HCT116 (cell line): Measurements from ENCODE around the gene KIRREL2. TPM values are rescaled to one million over a fixed set of nuclear protein-coding genes. Genes with fewer than 3 reads are reported as not detected.

Experiments
- ATAC-seq: fragments of 200-7000 bp; cut with Tn5 transposase; 2 replicates; pipeline ENCODE4 v1.9.1; 2020; ENCODE audit warnings: mild to moderate bottlenecking, moderate library complexity
- BruUV-seq: library from RNA; stranded (reverse); fragments of 400-500 nt; replicated peaks from 2 replicates; lab custom pipeline; 2021; lab: Mats Ljungman, UMichigan
- CTCF ChIA-PET: fragments of 300-600 bp; sonication (Branson Sonifier 250); formaldehyde crosslinking; loops from one replicate; lab custom pipeline; 2021; ENCODE audit warnings: antibody characterized with exemption; lab: Charles Lee
- POLR2A ChIA-PET: fragments of 300-600, 350-600 bp; sonication (Branson Sonifier 250); formaldehyde crosslinking; loops from one replicate; lab custom pipeline; 2021; ENCODE audit warnings: antibody characterized with exemption; lab: Charles Lee
- RAD21 ChIA-PET, 2 experiments: fragments of 300-600 bp; sonication (Branson Sonifier 250); formaldehyde crosslinking; loops; one replicate each; lab custom pipeline; 2023; ENCODE audit warnings: low total read pairs in 2 of 2; ENCODE audit not compliant: uncharacterized antibody in 2 of 2, unreplicated experiment in 2 of 2, low non-redundant PET in 1 of 2; lab: Charles Lee
- DNase-seq: peaks from one replicate; pipeline ENCODE4 v3.0.0-alpha.2; 2010; ENCODE audit warnings: low read depth, low spot score
- H2AFZ ChIP-seq: fragments of 200-600 bp; shearing (Covaris generic), sonication (generic); 2 replicates; pipeline ENCODE4 v1.6.1; 2017; ENCODE audit warnings: low read depth, mixed run types, mixed read lengths, antibody characterized with exemption, low read length; ENCODE audit not compliant: poor library complexity, severe bottlenecking
- H3K27ac ChIP-seq: 2 replicates; pipeline ENCODE4 v1.5.1; 2012; ENCODE audit warnings: low read depth, low read length
- H3K27me3 ChIP-seq: fragments of 200-600 bp; sonication (generic); 2 replicates; pipeline ENCODE4 v1.6.1; 2016; ENCODE audit warnings: mixed run types, low read length, mixed read lengths; ENCODE audit not compliant: insufficient read depth
- H3K36me3 ChIP-seq, 2 experiments: fragments of 200-500 bp in 1 of 2; fragments of 200-600 bp in 1 of 2; sonication (Bioruptor generic) in 1 of 2; sonication (generic) in 1 of 2; 2 replicates each; pipeline versions ENCODE4 v1.5.1 to v1.6.1; 2014 to 2016; ENCODE audit warnings: low read length in 2 of 2, inconsistent platforms in 1 of 2, mixed read lengths in 1 of 2, mixed run types in 1 of 2; ENCODE audit not compliant: insufficient read depth in 2 of 2, control insufficient read depth in 1 of 2
- H3K4me1 ChIP-seq, 2 experiments: fragments of 200-600 bp in 1 of 2; sonication (generic) in 1 of 2; 2 replicates each; pipeline versions ENCODE4 v1.5.1 to v1.6.1; 2012 to 2017; ENCODE audit warnings: low read length in 2 of 2, inconsistent platforms in 1 of 2, mild to moderate bottlenecking in 1 of 2, mixed read lengths in 1 of 2, mixed run types in 1 of 2, moderate library complexity in 1 of 2; ENCODE audit not compliant: insufficient read depth in 2 of 2, control insufficient read depth in 1 of 2
- H3K4me2 ChIP-seq: fragments of 200-600 bp; sonication (generic); 2 replicates; pipeline ENCODE4 v1.6.1; 2017; ENCODE audit warnings: mixed run types, low read length, mixed read lengths
- H3K4me3 ChIP-seq, 2 experiments: fragments of 200-600 bp in 1 of 2; sonication (generic) in 1 of 2; replicated peaks in 1 of 2; 2 replicates each; pipeline ENCODE4 v1.5.1; 2011 to 2016; ENCODE audit warnings: low read length in 2 of 2, control low read depth in 1 of 2, low read depth in 1 of 2, mild to moderate bottlenecking in 1 of 2, mixed read lengths in 1 of 2, mixed run types in 1 of 2
- H3K79me2 ChIP-seq: fragments of 200-600 bp; sonication (generic); 2 replicates; pipeline ENCODE4 v1.6.1; 2017; ENCODE audit warnings: mild to moderate bottlenecking, mixed run types, low read length, moderate library complexity, mixed read lengths; ENCODE audit not compliant: insufficient read depth
- H3K9ac ChIP-seq: fragments of 200-600 bp; sonication (generic); 2 replicates; pipeline ENCODE4 v1.6.1; 2016; ENCODE audit warnings: low read length, mixed read lengths
- H3K9me2 ChIP-seq: fragments of 200-600 bp; sonication (generic), shearing (Covaris generic); 2 replicates; pipeline ENCODE4 v1.6.1; 2017; ENCODE audit warnings: mixed run types, mild to moderate bottlenecking, moderate library complexity; ENCODE audit not compliant: insufficient read depth
- H3K9me3 ChIP-seq, 2 experiments: fragments of 200-500 bp in 1 of 2; fragments of 200-600 bp in 1 of 2; sonication (Bioruptor generic) in 1 of 2; sonication (generic) in 1 of 2; 2 replicates each; pipeline ENCODE4 v1.6.1; 2014 to 2017; ENCODE audit warnings: low read length in 2 of 2, mixed read lengths in 2 of 2, inconsistent platforms in 1 of 2, low read depth in 1 of 2, mild to moderate bottlenecking in 1 of 2, mixed run types in 1 of 2, moderate library complexity in 1 of 2; ENCODE audit not compliant: control insufficient read depth in 1 of 2, insufficient read depth in 1 of 2
- H4K20me1 ChIP-seq: fragments of 200-600 bp; sonication (generic), shearing (Covaris generic); 2 replicates; pipeline ENCODE4 v1.6.1; 2017; ENCODE audit warnings: mixed run types, mild to moderate bottlenecking, moderate library complexity; ENCODE audit not compliant: insufficient read depth
- CBX3 ChIP-seq: IDR thresholded peaks from 2 replicates; pipeline ENCODE4 v1.6.1; 2012; ENCODE audit warnings: low read depth
- EGR1 ChIP-seq: IDR thresholded peaks from 2 replicates; pipeline ENCODE4 v1.6.1; 2012; ENCODE audit warnings: low read depth
- ELF1 ChIP-seq: IDR thresholded peaks from 2 replicates; pipeline ENCODE4 v1.6.1; 2012; ENCODE audit warnings: low read depth, borderline replicate concordance
- POLR2A ChIP-seq: IDR thresholded peaks from 2 replicates; pipeline ENCODE4 v1.7.0; 2011; ENCODE audit warnings: borderline replicate concordance; ENCODE audit not compliant: insufficient read depth, insufficient read length; ENCODE audit errors: extremely low read depth
- RAD21 ChIP-seq: IDR thresholded peaks from 2 replicates; pipeline ENCODE4 v1.6.1; 2012; ENCODE audit warnings: low read depth, mild to moderate bottlenecking
- SP1 ChIP-seq: IDR thresholded peaks from 2 replicates; pipeline ENCODE4 v1.6.1; 2012; ENCODE audit warnings: low read depth
- SRF ChIP-seq: IDR thresholded peaks from 2 replicates; pipeline ENCODE4 v1.6.1; 2012; ENCODE audit warnings: low read depth
- YY1 ChIP-seq: IDR thresholded peaks from 2 replicates; pipeline ENCODE4 v1.6.1; 2011; ENCODE audit warnings: low read length, low read depth, moderate library complexity, mild to moderate bottlenecking; ENCODE audit not compliant: insufficient replicate concordance; ENCODE audit errors: extremely low read depth
- ZNF274 ChIP-seq: fragments of 200-500 bp; sonication (Bioruptor generic); IDR thresholded peaks from 2 replicates; pipeline ENCODE4 v1.6.1; 2014; ENCODE audit warnings: mild to moderate bottlenecking, low read depth, low read length, inconsistent platforms
- intact Hi-C: fragments of 100-400 bp; cut with micrococcal nuclease; formaldehyde crosslinking; loops from 2 replicates; pipeline ENCODE4 v1.10.0; 2022
- total RNA-seq: library from RNA; stranded (reverse); gene quantifications from one replicate; pipeline ENCODE4 v1.2.1, GENCODE V29; 2021; ENCODE audit not compliant: unreplicated experiment
- TF ChIP-seq, protein P1 (sequence below): IDR thresholded peaks from 2 replicates; pipeline ENCODE4 v1.6.1; 2012
- TF ChIP-seq, protein P2 (sequence below): IDR thresholded peaks from 2 replicates; pipeline ENCODE4 v1.6.1; 2011; ENCODE audit warnings: mild to moderate bottlenecking, low read length, moderate library complexity; ENCODE audit not compliant: insufficient replicate concordance; ENCODE audit errors: extremely low read depth
- TF ChIP-seq, protein P3 (sequence below), 3 experiments: fragments of 200-600 bp in 1 of 3; sonication (generic) in 1 of 3; IDR thresholded peaks in 2 of 3; conservative IDR thresholded peaks in 1 of 3; 2 replicates each; pipeline ENCODE4 v1.5.1; 2012 to 2017; ENCODE audit warnings: low read depth in 2 of 3, low read length in 2 of 3, antibody characterized with exemption in 1 of 3, borderline replicate concordance in 1 of 3, control low read depth in 1 of 3, mild to moderate bottlenecking in 1 of 3, mixed read lengths in 1 of 3, mixed run types in 1 of 3, moderate library complexity in 1 of 3; ENCODE audit not compliant: insufficient read depth in 1 of 3
- TF ChIP-seq, protein P4 (sequence below): IDR thresholded peaks from 2 replicates; pipeline ENCODE4 v1.6.1; 2012

Gene KIRREL2
- total RNA-seq, 1 experiment from 2014 or later, result 1.3 TPM

DNA sequence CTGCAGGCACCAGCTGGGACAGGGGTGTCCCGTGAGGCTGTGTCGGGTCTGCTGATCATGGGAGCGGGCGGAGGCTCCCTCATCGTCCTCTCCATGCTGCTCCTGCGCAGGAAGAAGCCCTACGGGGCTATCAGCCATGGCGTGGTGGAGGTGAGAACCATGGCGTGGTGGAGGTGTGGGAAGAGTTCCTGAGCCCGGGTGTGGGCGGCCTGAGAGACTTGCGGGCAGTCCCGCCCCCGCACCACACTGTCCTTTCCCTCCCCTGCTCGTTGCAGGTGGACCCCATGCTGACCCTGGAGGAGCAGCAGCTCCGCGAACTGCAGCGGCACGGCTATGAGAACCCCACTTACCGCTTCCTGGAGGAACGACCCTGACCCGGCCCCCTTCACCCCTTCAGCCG, 22.4 kb downstream of the KIRREL2 start:
- peak overlapping the region; percentile 63 for H3K4me2 ChIP-seq
- no peak for ATAC-seq
- H4K20me1 ChIP-seq, result no peaks in the 10 kb centered on the region
- no peak overlapping the region for H2AFZ ChIP-seq
- ChIA-PET RAD21 (interaction anchor here (0.5 to 1.1 kb wide), 5 partner anchors 9 to 176 kb away, joined by 3 to 8 read pairs (median 3); no protein-coding TSS in a partner anchor), CTCF (interaction anchor here (0.6 to 1.5 kb wide), 4 partner anchors 9 to 185 kb away, joined by 3 to 12 read pairs (median 7); no protein-coding TSS in a partner anchor), POLR2A (interaction anchor here (1.0 to 1.5 kb wide), 3 partner anchors 9 to 52 kb away, joined by 4 to 6 read pairs (median 6); partner anchors contain the start of gene APLP1)
- H3K4me1 ChIP-seq, result peaks cover 2 to 11% of the 10 kb centered on the region in 2 experiments; a peak in 2 of 4 replicates
- BruUV-seq, result TSS peak; percentile 39
- H3K9me2 ChIP-seq, result no peaks in the 10 kb centered on the region
- DNase-seq, result no peak
- H3K36me3 ChIP-seq, result no peaks in the 10 kb centered on the region; a peak in 1 of 4 replicates
- TF ChIP-seq RAD21, result no peak
- TF ChIP-seq, protein P1, sequence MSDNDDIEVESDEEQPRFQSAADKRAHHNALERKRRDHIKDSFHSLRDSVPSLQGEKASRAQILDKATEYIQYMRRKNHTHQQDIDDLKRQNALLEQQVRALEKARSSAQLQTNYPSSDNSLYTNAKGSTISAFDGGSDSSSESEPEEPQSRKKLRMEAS, result no peak
- no peak for TF ChIP-seq CBX3
- no peak for TF ChIP-seq SP1
- TF ChIP-seq, protein P2, sequence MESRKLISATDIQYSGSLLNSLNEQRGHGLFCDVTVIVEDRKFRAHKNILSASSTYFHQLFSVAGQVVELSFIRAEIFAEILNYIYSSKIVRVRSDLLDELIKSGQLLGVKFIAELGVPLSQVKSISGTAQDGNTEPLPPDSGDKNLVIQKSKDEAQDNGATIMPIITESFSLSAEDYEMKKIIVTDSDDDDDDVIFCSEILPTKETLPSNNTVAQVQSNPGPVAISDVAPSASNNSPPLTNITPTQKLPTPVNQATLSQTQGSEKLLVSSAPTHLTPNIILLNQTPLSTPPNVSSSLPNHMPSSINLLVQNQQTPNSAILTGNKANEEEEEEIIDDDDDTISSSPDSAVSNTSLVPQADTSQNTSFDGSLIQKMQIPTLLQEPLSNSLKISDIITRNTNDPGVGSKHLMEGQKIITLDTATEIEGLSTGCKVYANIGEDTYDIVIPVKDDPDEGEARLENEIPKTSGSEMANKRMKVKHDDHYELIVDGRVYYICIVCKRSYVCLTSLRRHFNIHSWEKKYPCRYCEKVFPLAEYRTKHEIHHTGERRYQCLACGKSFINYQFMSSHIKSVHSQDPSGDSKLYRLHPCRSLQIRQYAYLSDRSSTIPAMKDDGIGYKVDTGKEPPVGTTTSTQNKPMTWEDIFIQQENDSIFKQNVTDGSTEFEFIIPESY, result no peak
- TF ChIP-seq, protein P3, sequence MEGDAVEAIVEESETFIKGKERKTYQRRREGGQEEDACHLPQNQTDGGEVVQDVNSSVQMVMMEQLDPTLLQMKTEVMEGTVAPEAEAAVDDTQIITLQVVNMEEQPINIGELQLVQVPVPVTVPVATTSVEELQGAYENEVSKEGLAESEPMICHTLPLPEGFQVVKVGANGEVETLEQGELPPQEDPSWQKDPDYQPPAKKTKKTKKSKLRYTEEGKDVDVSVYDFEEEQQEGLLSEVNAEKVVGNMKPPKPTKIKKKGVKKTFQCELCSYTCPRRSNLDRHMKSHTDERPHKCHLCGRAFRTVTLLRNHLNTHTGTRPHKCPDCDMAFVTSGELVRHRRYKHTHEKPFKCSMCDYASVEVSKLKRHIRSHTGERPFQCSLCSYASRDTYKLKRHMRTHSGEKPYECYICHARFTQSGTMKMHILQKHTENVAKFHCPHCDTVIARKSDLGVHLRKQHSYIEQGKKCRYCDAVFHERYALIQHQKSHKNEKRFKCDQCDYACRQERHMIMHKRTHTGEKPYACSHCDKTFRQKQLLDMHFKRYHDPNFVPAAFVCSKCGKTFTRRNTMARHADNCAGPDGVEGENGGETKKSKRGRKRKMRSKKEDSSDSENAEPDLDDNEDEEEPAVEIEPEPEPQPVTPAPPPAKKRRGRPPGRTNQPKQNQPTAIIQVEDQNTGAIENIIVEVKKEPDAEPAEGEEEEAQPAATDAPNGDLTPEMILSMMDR (IDR thresholded peaks at IDR 0.05 in 2 of 3, conservative IDR thresholded peaks at IDR 0.05 in 1 of 3; ENCODE audit: borderline replicate concordance in 1 of 3, insufficient read depth in 1 of 3, low read depth in 2 of 3, low read length in 2 of 3), result no peak
- TF ChIP-seq SRF, result no peak
- TF ChIP-seq EGR1, result no peak
- TF ChIP-seq, protein P4, sequence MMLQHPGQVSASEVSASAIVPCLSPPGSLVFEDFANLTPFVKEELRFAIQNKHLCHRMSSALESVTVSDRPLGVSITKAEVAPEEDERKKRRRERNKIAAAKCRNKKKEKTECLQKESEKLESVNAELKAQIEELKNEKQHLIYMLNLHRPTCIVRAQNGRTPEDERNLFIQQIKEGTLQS, result no peak
- no peak for TF ChIP-seq ELF1
- no peak for TF ChIP-seq YY1
- TF ChIP-seq ZNF274, result no peak
- TF ChIP-seq POLR2A, result no peak
- H3K9ac ChIP-seq, result no peak overlapping the region
- H3K9me3 ChIP-seq, result no peaks in the 10 kb centered on the region
- H3K4me3 ChIP-seq, result no peak overlapping the region
- H3K79me2 ChIP-seq, result no peaks in the 10 kb centered on the region
- intact Hi-C loops, result loop anchor here (2.0 kb wide), 1 partner anchor 50 kb away; no protein-coding TSS in a partner anchor
- no peak overlapping the region for H3K27ac ChIP-seq
- no peaks in the 10 kb centered on the region for H3K27me3 ChIP-seq
